NCI-H345 treated with DMSO at 0.1 percent for 48 hours (cell line): Measurements from ENCODE around the gene UBASH3A.

ENCODE experiments used
- DNase-seq: peaks from one replicate; lab custom pipeline; 2025; ENCODE audit not compliant: unreplicated experiment; lab: John Stamatoyannopoulos, UW

Gene UBASH3A

GRCh38 chr21:42389449-42389835, 14.3 kb upstream of the UBASH3A start:
- no peak for DNase-seq

GRCh38 chr21:42390193-42390592, 13.5 kb upstream of the UBASH3A start:
- no peak for DNase-seq

- DNase-seq = no peak
Observed at GRCh38 chr21:42390696-42391095, 13.0 kb upstream of the UBASH3A start.

GRCh38 chr21:42391297-42391696, 12.4 kb upstream of the UBASH3A start:
- no peak for DNase-seq

- DNase-seq = no peak
Observed at GRCh38 chr21:42392731-42393442, 10.8 kb upstream of the UBASH3A start.

GRCh38 chr21:42393443-42393950, 10.2 kb upstream of the UBASH3A start:
- DNase-seq = no peak

GRCh38 chr21:42395302-42395701, 8.4 kb upstream of the UBASH3A start:
- no peak for DNase-seq

GRCh38 chr21:42395905-42396651, 7.6 kb upstream of the UBASH3A start, which contains the start of gene TMPRSS3:
Gene TMPRSS3 (minus strand): TSS chr21:42396052. CDS start chr21:42395417, 635 bp downstream.
- no peak for DNase-seq

GRCh38 chr21:42396799-42397745, 6.6 kb upstream of the UBASH3A start:
- DNase-seq = no peak

GRCh38 chr21:42397746-42398394, 5.8 kb upstream of the UBASH3A start:
- no peak for DNase-seq

GRCh38 chr21:42398436-42399028, 5.2 kb upstream of the UBASH3A start:
- no peak for DNase-seq

GRCh38 chr21:42400525-42400924, 3.2 kb upstream of the UBASH3A start:
- no peak for DNase-seq

- no peak for DNase-seq
Observed at GRCh38 chr21:42401154-42401553, 2.5 kb upstream of the UBASH3A start.

- no peak for DNase-seq
Observed at GRCh38 chr21:42401820-42402251, 1.9 kb upstream of the UBASH3A start.

GRCh38 chr21:42404539-42404938, 837 bp downstream of the UBASH3A start:
- DNase-seq = no peak

GRCh38 chr21:42405064-42406013, 1.6 kb downstream of the UBASH3A start:
- no peak for DNase-seq

GRCh38 chr21:42406201-42406621, 2.5 kb downstream of the UBASH3A start:
- no peak for DNase-seq

GRCh38 chr21:42406866-42407265, 3.2 kb downstream of the UBASH3A start:
- DNase-seq = no peak

- no peak for DNase-seq
Observed at GRCh38 chr21:42407476-42407875, 3.8 kb downstream of the UBASH3A start.
